Ectodermal cell (in vitro differentiated cells): ENCODE data around the gene IL17REL.

Source experiments
- H3K27ac ChIP-seq: 2 replicates; pipeline ENCODE4 v1.7.0; 2013; ENCODE audit warnings: mild to moderate bottlenecking, low read depth, low read length; ENCODE audit not compliant: insufficient read depth, poor library complexity, severe bottlenecking
- H3K27me3 ChIP-seq: 2 replicates; pipeline ENCODE4 v1.7.0; 2013; ENCODE audit warnings: mild to moderate bottlenecking, low read length; ENCODE audit not compliant: insufficient read depth, control insufficient read depth, poor library complexity, severe bottlenecking
- H3K36me3 ChIP-seq: one replicate; pipeline ENCODE4 v1.7.0; 2013; ENCODE audit warnings: low read length; ENCODE audit not compliant: control insufficient read depth, insufficient read depth
- H3K4me1 ChIP-seq: one replicate; pipeline ENCODE4 v1.7.0; 2013; ENCODE audit warnings: low read length; ENCODE audit not compliant: control insufficient read depth, insufficient read depth
- H3K4me3 ChIP-seq: 2 replicates; pipeline ENCODE4 v1.7.0; 2013; ENCODE audit warnings: low read depth, low read length, control low read depth; ENCODE audit not compliant: insufficient read depth
- H3K9me3 ChIP-seq: 2 replicates; pipeline ENCODE4 v1.7.0; 2013; ENCODE audit warnings: mild to moderate bottlenecking, low read length, moderate library complexity; ENCODE audit not compliant: control insufficient read depth
- WGBS, 2 experiments: methylation state at CpG; one replicate each; pipeline ENCODE4 v1.1.7; 2013; ENCODE audit warnings: missing lambda C conversion rate in 2 of 2; 5-methylcytosine and 5-hydroxymethylcytosine counted together

Gene IL17REL

DNA sequence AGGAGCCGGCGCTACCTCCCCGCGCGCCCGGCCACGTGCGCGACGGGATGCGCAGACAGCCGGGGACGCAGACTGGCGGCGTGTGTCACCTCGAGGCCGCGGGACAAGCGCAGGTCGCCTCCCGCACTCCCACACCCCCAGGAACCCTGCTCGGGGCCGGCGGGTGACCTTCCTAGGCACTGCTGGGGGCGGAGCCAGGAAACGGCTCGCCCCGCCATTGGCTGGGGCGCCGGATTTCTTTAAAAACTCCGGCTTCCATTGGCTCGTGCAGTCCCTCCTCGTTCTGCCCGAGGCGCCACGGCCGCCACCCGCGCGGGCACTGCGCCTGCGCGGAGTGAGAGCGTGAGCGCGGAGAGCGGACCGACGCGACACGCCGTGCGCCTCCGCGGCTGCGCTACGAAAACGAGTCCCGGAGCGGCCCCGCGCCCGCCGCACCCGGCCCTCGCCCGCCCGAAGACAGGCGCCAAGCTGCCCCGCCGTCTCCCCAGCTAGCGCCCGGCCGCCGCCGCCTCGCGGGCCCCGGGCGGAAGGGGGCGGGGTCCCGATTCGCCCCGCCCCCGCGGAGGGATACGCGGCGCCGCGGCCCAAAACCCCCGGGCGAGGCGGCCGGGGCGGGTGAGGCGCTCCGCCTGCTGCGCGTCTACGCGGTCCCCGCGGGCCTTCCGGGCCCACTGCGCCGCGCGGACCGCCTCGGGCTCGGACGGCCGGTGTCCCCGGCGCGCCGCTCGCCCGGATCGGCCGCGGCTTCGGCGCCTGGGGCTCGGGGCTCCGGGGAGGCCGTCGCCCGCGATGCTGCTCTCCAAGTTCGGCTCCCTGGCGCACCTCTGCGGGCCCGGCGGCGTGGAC lies 52.2 kb downstream of the IL17REL start, which contains the start of gene PIM3:
PIM3 (plus strand) TSS at position 614 of the 846 bp plus-strand sequence; CDS start at position 790, 176 bp downstream.
- peak within 1 kb of the TSS; percentile 78 for H3K4me3 ChIP-seq
- H3K9me3 ChIP-seq = no peaks in the 10 kb centered on the region
- peaks cover 7% of the 10 kb centered on the region for H3K4me1 ChIP-seq
- peaks cover 16% of the 10 kb centered on the region for H3K36me3 ChIP-seq
- H3K27ac ChIP-seq = peak within 1 kb of the TSS; percentile 81
- WGBS, 2 experiments = 0 to 1% methylated on average over 137 of the region's 137 CpGs
- H3K27me3 ChIP-seq = peaks cover 9% of the 10 kb centered on the region

DNA sequence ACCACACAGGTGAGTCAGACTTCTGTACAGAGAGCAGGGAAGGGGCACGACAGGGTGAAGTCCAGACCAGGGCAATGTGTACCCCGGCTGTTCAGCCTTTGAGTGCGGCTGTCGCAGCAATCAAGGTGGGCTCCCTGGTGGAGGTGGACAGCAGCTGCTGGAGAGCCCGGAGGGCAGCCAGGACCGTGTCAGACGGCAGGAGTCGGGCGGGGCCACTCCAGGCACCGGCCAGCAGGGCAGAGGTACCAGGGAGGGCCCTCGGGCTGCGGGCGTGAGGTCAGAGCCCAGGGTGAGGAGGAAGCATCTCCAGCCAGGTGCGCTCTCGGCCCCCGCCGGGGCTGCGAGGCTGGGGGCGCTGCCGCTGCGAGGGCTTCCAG lies 52.8 kb downstream of the IL17REL start:
- WGBS, 2 experiments = 21% methylated on average over 21 of the region's 21 CpGs
- Histone ChIP-seq H3K27ac (no peak overlapping the region), H3K4me1 (peaks cover 7% of the 10 kb centered on the region), H3K27me3 (peaks cover 9% of the 10 kb centered on the region), H3K36me3 (peaks cover 16% of the 10 kb centered on the region), H3K4me3 (peak overlapping the region; percentile 78), H3K9me3 (no peaks in the 10 kb centered on the region)

DNA sequence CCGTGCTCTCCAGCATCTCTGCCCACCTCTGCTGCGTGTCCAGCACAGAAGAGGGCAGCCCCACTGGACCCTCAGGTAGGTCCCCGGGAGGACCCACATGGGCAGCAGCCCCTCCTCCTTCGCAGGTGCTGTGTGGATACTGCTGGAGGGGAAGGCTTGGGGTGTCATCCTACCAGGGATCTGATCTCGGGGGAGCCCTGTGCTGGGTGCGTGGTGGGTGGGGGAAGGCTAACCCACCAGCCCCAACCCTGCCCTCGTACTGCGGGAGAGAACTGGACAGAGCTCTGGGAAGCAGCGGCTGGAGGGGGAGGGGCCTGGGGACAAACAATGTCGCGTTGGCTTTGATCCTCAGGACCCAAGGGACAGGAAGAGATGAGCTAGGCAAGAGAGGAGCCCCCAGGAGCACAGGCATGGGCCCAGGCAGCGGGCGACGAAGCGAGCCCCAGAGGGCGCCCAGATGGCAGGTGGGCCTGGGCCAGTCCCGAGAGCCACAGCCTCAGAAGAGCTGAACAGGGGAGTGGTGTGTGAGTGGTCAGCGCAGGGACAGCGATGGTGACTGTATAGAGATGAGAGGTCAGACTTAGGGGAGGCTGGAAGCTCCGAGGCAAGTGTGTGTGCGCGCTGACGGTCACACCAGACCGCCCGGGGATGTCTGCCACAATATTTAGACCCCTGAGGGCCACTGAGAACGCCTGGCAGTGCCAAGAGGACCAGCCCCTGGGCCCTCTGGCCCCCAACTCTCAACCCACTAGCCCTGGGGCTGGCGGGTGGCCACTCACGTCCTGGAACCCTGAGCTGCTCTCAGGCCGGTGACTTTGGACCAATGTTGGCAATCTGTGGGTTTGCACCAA lies 53.4 kb downstream of the IL17REL start:
- Histone ChIP-seq H3K27me3 (peaks cover 9% of the 10 kb centered on the region), H3K27ac (no peak overlapping the region), H3K9me3 (no peaks in the 10 kb centered on the region), H3K36me3 (peaks cover 16% of the 10 kb centered on the region), H3K4me1 (peaks cover 7% of the 10 kb centered on the region), H3K4me3 (no peak overlapping the region)
- 86 to 88% methylated on average over 29 of the region's 29 CpGs for WGBS, 2 experiments

GRCh38 chr22:49958366-49958921 lies 54.1 kb downstream of the IL17REL start:
- Histone ChIP-seq H3K4me1 (peaks cover 7% of the 10 kb centered on the region), H3K9me3 (no peaks in the 10 kb centered on the region), H3K27ac (no peak overlapping the region), H3K4me3 (no peak overlapping the region), H3K36me3 (peaks cover 9% of the 10 kb centered on the region), H3K27me3 (peaks cover 9% of the 10 kb centered on the region)
- WGBS, 2 experiments = 90 to 92% methylated on average over 16 of the region's 16 CpGs

GRCh38 chr22:49957826-49958365 lies 54.7 kb downstream of the IL17REL start:
- Histone ChIP-seq H3K36me3 (peaks cover 4% of the 10 kb centered on the region), H3K9me3 (no peaks in the 10 kb centered on the region), H3K27me3 (peaks cover 9% of the 10 kb centered on the region), H3K4me1 (peaks cover 9% of the 10 kb centered on the region), H3K27ac (no peak overlapping the region), H3K4me3 (no peak overlapping the region)
- WGBS, 2 experiments = 92 to 93% methylated on average over 12 of the region's 12 CpGs

DNA sequence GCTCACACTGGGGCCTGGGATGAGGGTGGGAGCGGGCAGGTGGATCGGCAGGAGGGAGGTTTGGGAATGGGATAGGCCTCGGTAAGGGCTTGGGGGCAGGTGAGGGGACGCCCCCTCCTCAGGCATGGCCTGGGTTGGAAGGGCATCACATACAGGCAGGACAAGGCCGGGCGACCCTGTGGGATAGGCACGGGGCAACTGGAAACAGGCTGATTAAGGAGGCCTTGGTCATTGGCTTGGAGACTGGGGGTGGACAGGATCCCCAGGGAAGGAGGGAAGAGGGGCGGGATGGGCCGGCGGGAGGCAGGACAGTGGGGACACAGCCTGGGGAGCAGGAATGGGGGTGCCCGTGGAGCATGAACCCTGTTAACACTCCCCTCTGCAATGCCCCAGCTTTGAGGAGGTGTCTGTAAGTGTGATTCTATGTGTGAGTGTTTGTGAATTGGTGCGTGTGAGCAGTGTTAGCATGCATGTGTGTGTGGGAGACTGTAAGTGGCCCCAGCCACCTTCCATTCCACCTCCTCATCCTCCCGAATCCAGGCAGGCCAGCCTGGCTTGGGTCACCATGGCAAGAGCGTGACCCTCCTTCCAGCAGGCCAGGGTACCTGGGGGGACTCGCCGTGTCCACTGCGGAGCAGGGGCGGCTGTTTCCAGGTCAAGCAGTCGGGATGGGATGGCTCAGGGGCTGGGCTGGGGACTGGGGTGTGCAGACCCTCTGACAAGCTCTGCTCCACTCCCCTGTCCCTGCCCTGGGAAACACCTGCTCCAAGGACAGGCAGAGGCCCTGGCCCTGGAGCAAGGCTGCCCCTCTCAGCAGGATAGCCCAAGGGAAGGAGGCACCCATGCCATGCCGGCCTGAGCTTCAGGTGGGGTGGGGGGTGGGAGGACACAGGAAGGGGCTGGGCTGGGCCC lies 55.4 kb downstream of the IL17REL start:
- peaks cover 9% of the 10 kb centered on the region for H3K4me1 ChIP-seq
- no peaks in the 10 kb centered on the region for H3K36me3 ChIP-seq
- no peak overlapping the region for H3K4me3 ChIP-seq
- no peaks in the 10 kb centered on the region for H3K9me3 ChIP-seq
- WGBS, 2 experiments = 88 to 90% methylated on average over 20 of the region's 20 CpGs
- H3K27me3 ChIP-seq = peaks cover 9% of the 10 kb centered on the region
- H3K27ac ChIP-seq = no peak overlapping the region

GRCh38 chr22:49956418-49956770 lies 56.2 kb downstream of the IL17REL start:
- no peak overlapping the region for H3K4me3 ChIP-seq
- H3K4me1 ChIP-seq = peaks cover 11% of the 10 kb centered on the region
- H3K9me3 ChIP-seq = no peaks in the 10 kb centered on the region
- H3K27ac ChIP-seq = no peak overlapping the region
- peaks cover 4% of the 10 kb centered on the region for H3K27me3 ChIP-seq
- WGBS, 2 experiments = 93 to 94% methylated on average over 15 of the region's 15 CpGs
- H3K36me3 ChIP-seq = no peaks in the 10 kb centered on the region

GRCh38 chr22:49955581-49956417 lies 56.8 kb downstream of the IL17REL start:
- Histone ChIP-seq H3K9me3 (no peaks in the 10 kb centered on the region), H3K27me3 (no peaks in the 10 kb centered on the region), H3K36me3 (no peaks in the 10 kb centered on the region), H3K4me3 (no peak overlapping the region), H3K4me1 (peaks cover 16% of the 10 kb centered on the region), H3K27ac (no peak overlapping the region)
- WGBS, 2 experiments = 94 to 95% methylated on average over 22 of the region's 22 CpGs
